ENCODE measurements around the gene WDR76.

WDR76 gene

DNA sequence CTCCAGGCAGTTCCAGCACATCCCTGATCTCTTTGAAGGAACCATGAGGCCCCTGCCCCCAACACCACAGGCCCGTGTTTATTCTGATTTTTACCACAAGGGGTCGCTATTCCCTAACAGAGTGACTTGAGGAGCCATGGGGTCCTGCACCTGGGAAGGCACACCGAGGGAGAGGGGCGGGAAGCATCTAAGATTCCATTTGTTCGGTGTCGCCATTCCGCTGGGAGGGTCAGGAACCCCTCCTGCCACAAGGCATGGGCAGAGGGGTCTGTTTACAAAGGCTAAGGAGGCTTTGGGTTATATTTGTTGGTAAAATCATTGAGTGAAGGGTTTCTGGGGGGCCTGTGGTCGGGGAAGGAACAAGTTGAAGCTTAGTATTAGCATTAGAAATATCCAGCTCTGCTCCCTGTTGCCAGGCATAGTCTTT lies 77.1 kb downstream of the WDR76 start:
- Mint-ChIP-seq H3K9me3 (no peaks in the 10 kb centered on the region), H3K27ac (no peak overlapping the region), H3K4me3 (no peak overlapping the region), H3K27me3 (ENCODE audit: low read depth) (no peaks in the 10 kb centered on the region), H3K36me3 (ENCODE audit: low read depth) (no peaks in the 10 kb centered on the region), H3K4me1 (ENCODE audit: low read depth) (peaks cover 2% of the 10 kb centered on the region)

DNA sequence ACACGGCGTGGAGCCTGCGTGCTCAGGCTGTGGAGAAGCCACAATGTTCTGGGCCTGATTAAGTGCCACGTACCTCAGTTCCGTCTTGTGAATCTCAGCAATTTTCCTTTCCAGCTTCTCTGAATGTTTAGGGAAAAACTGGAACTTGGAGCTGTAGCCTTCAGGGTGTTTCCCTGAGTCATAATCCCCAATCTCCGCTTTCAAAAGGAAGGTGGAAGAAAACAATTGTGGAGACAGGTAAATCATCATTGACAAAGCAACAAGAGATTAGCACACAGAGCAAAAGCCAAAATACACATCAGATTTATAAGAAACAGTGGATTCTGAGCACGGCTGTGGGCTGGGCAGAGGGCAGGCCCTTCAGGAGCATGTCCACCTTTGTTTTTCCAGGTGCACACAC lies 79.0 kb downstream of the WDR76 start:
- Mint-ChIP-seq H3K4me1 (ENCODE audit: low read depth) (peaks cover 2% of the 10 kb centered on the region), H3K9me3 (no peaks in the 10 kb centered on the region), H3K27me3 (ENCODE audit: low read depth) (no peaks in the 10 kb centered on the region), H3K4me3 (no peak overlapping the region), H3K36me3 (ENCODE audit: low read depth) (no peaks in the 10 kb centered on the region), H3K27ac (no peak overlapping the region)

DNA sequence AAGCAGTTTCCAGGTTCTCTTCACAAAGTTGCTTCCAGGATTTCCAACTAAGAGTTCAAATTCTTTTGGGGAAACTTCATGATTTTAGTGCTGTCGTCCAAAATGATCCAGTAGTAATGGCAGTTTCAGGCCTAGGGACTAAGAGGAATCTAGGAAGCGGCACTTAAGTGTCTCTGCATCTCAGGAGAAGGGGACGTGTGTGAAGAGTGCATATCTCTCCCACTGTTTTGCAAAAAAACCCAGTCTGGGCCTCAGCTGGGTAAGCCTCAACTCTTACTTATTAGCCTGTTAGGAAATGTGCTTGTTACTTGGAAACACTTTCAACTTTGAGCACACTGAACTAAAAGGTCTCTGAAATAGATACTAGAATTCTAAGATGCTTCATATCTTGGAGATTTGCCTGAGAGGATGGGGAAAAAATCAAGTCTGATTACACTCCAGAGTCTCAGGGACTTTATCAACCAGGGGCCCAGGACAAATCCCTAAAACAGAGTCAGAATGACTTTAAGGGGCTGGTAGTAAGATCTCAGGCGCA lies 81.8 kb downstream of the WDR76 start:
- peaks cover 2% of the 10 kb centered on the region for H3K4me1 Mint-ChIP-seq (ENCODE audit: low read depth)
- no peaks in the 10 kb centered on the region for H3K9me3 Mint-ChIP-seq
- no peak overlapping the region for H3K27ac Mint-ChIP-seq
- no peak overlapping the region for H3K4me3 Mint-ChIP-seq
- no peaks in the 10 kb centered on the region for H3K36me3 Mint-ChIP-seq (ENCODE audit: low read depth)
- H3K27me3 Mint-ChIP-seq (ENCODE audit: low read depth), result no peaks in the 10 kb centered on the region

DNA sequence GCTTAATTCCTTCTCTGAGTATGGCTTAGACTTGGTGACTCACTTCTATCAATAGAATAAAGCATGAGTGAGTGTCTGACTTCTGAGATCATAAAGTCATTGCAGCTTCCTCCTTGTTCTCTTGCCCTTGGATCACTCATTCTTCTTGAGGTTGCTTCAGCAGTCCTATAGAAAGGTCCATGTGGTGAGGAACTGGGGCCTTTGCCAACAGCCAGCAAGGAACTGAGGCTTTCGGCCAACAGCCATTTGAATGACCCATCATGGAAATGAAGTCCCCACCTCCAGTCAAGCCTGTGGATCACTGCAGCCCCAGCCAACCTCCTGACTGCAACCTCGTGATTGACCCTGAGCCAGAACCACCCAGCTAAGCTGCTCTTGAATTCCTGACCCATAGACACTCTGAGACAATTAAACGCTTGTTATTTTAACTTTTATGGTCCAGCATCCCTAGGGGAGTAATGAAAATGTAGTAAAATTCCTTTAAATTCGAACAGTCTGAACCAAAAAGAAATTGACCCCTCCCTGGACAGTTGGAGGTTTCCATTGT lies 84.5 kb downstream of the WDR76 start:
- H3K9me3 Mint-ChIP-seq, result no peaks in the 10 kb centered on the region
- no peaks in the 10 kb centered on the region for H3K27me3 Mint-ChIP-seq (ENCODE audit: low read depth)
- no peaks in the 10 kb centered on the region for H3K36me3 Mint-ChIP-seq (ENCODE audit: low read depth)
- H3K27ac Mint-ChIP-seq, result no peak overlapping the region
- H3K4me1 Mint-ChIP-seq (ENCODE audit: low read depth), result no peaks in the 10 kb centered on the region
- no peak overlapping the region for H3K4me3 Mint-ChIP-seq

DNA sequence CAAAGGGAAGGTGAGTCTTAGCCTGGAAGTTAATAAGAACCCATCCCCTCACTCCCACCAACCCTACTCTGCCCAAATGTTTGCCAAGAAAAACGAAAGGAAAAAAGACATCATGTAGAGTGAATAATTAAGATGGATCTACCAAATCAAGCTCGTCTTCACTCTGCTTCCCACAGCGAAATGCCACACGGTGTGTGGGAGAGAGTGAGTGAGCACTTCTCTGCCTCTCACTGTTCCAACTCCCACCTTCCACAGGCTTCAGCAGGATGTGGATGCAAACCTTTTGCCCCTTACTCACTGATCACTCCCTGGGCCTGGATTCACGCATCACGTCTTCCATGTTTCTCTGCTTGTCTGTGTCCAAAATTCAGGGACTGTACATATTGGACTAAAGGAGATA lies 85.4 kb downstream of the WDR76 start:
- no peaks in the 10 kb centered on the region for H3K9me3 Mint-ChIP-seq
- no peaks in the 10 kb centered on the region for H3K36me3 Mint-ChIP-seq (ENCODE audit: low read depth)
- H3K27ac Mint-ChIP-seq, result no peak overlapping the region
- no peaks in the 10 kb centered on the region for H3K4me1 Mint-ChIP-seq (ENCODE audit: low read depth)
- H3K4me3 Mint-ChIP-seq, result no peak overlapping the region
- no peaks in the 10 kb centered on the region for H3K27me3 Mint-ChIP-seq (ENCODE audit: low read depth)

DNA sequence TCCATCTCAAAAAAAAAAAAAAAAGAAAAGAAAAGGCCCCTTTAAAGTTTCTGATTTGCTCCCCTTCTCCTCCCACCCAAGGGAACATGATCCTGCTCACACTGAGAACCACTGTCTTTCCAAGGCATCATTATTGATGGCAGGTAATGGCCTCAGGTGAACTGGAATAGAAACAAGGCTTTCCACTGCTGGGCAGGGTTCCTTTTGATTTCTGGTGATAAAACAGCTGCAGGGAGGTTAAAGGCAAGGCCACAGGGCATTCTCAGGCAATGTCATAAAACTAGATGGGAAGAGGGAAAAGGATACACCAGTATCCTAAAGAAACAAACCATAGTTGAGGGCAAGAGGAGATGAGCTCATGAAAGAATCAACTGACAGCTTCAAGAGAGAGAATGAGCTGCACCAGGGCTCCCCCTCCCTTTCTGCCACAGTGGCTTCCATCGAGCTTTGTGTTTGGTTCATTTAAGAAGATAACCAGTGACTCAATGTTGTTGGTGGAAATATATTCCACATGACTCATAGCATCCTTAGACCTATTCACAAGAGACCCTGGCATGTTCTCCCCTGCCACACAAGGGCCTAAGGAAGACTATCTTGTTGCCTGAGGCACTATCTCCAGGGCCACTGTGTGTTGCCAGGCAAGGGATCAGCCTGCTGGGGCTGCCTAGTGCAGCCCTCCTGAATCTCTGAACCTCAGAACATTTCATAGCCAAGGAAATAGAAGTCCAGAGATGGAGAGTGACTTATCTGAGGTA lies 86.4 kb downstream of the WDR76 start:
- Mint-ChIP-seq H3K4me3 (no peak overlapping the region), H3K27me3 (ENCODE audit: low read depth) (no peaks in the 10 kb centered on the region), H3K4me1 (ENCODE audit: low read depth) (no peaks in the 10 kb centered on the region), H3K27ac (no peak overlapping the region), H3K36me3 (ENCODE audit: low read depth) (no peaks in the 10 kb centered on the region), H3K9me3 (no peaks in the 10 kb centered on the region)

DNA sequence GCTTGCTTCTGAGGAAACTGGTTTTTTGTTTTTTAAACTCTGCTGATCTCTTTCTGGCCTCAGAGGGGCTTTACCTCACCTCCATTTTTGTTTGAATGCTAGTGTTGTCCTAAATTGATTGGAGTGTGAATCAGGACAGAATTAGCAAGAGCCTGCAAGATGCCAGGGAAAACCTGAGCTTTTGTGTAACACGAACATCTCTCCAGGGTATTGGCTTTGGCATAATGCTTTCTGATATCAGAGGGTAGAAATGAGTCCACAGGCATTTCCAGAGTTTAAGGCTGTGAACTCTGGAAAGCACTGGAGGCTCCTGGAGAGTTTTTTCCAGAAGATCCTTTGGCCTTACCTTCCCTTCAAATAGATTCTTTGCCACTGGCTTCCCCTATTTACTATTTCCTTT lies 87.1 kb downstream of the WDR76 start:
- Mint-ChIP-seq H3K4me1 (ENCODE audit: low read depth) (no peaks in the 10 kb centered on the region), H3K4me3 (no peak overlapping the region), H3K27me3 (ENCODE audit: low read depth) (no peaks in the 10 kb centered on the region), H3K27ac (no peak overlapping the region), H3K9me3 (no peaks in the 10 kb centered on the region), H3K36me3 (ENCODE audit: low read depth) (no peaks in the 10 kb centered on the region)

DNA sequence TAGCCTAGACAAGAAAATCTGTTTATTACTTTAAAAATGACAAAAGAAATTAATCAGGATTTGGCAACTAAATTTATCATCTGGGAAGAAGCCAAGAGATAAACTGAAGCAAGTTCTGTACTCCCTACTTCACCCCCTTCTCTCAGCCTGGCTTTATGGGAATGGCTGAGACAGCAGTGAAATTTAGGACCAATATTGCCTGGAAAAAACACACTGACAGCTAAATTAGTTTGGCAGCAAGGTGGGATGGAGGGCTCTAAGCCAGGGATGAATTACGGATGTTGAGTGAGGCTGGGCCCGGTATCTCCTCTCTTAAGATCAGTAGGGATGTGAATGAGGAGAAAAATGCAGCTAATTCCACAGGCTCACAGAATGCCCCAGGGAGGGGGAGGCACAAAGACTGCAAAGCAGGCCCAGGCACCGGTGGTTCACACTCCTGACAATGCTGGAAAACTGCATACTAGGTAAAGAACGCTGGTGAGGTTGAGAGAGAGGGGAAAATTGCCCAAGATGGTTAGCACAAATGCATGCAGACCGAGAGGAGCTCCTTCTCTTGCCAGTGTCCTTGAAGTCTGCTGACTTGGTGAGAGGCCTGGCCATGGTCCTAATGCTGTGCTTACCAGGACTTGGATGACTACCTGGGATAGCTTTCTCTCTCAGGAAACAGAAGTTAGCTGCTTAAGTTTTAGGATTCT lies 89.0 kb downstream of the WDR76 start:
- Mint-ChIP-seq H3K4me3 (no peak overlapping the region), H3K27me3 (ENCODE audit: low read depth) (no peaks in the 10 kb centered on the region), H3K4me1 (ENCODE audit: low read depth) (no peaks in the 10 kb centered on the region), H3K9me3 (no peaks in the 10 kb centered on the region), H3K27ac (no peak overlapping the region), H3K36me3 (ENCODE audit: low read depth) (no peaks in the 10 kb centered on the region)

DNA sequence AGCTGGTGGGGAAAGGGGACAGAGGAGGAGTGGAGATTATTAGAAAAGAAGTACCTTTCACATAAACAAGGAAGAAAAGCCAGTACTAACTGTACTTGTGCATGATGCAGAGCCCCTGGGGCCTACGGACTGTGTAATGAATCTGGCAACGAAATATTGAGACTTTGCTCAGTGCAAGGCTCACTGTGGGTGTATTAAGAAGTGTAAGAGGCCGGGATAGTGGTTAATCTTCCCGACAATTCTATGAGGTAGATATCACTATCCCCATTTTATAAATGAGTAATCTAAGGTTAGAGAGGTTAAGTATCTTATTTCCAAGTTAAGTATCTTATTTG lies 89.5 kb downstream of the WDR76 start:
- no peaks in the 10 kb centered on the region for H3K9me3 Mint-ChIP-seq
- no peak overlapping the region for H3K4me3 Mint-ChIP-seq
- no peaks in the 10 kb centered on the region for H3K4me1 Mint-ChIP-seq (ENCODE audit: low read depth)
- no peaks in the 10 kb centered on the region for H3K36me3 Mint-ChIP-seq (ENCODE audit: low read depth)
- no peaks in the 10 kb centered on the region for H3K27me3 Mint-ChIP-seq (ENCODE audit: low read depth)
- H3K27ac Mint-ChIP-seq, result no peak overlapping the region
